D341Med (cell line): ENCODE measurements around the gene OTOA.
A peak's percentile ranks its signal among the peaks of the same experiment; 100 is the strongest.
"Not testable (repeated sequence)": the region's sequence is repeated elsewhere in the genome, so short reads cannot be mapped to it uniquely, and the experiment has no call there.

Source experiments
- DNase-seq: peaks from one replicate; pipeline ENCODE4 v3.0.0; 2012; ENCODE audit warnings: low spot score

Gene OTOA

GRCh38 chr16:21674456-21674855, 10.7 kb downstream of the OTOA start:
- not testable (repeated sequence) for DNase-seq

GRCh38 chr16:21680714-21681113, 16.9 kb downstream of the OTOA start:
- not testable (repeated sequence) for DNase-seq

GRCh38 chr16:21683184-21683583, 19.4 kb downstream of the OTOA start:
- no peak for DNase-seq

GRCh38 chr16:21684199-21684598, 20.4 kb downstream of the OTOA start:
- peak; percentile 50 for DNase-seq

- DNase-seq: no peak
Measured at GRCh38 chr16:21685034-21685455, 21.3 kb downstream of the OTOA start.

- DNase-seq: no peak
Measured at GRCh38 chr16:21689107-21689506, 25.3 kb downstream of the OTOA start.

GRCh38 chr16:21690967-21691366, 27.2 kb downstream of the OTOA start:
- not testable (repeated sequence) for DNase-seq

- no peak for DNase-seq
Measured at GRCh38 chr16:21694609-21695008, 30.8 kb downstream of the OTOA start.

- DNase-seq: no peak
Measured at GRCh38 chr16:21697032-21697431, 33.3 kb downstream of the OTOA start.

- DNase-seq: no peak
Measured at GRCh38 chr16:21698169-21699032, 34.6 kb downstream of the OTOA start.

- no peak for DNase-seq
Measured at GRCh38 chr16:21701271-21701670, 37.5 kb downstream of the OTOA start.

GRCh38 chr16:21702276-21702675, 38.5 kb downstream of the OTOA start:
- DNase-seq: no peak

- DNase-seq: no peak
Measured at GRCh38 chr16:21703156-21703555, 39.4 kb downstream of the OTOA start.

GRCh38 chr16:21703589-21704174, 39.9 kb downstream of the OTOA start:
- DNase-seq: no peak

GRCh38 chr16:21704266-21704665, 40.5 kb downstream of the OTOA start:
- no peak for DNase-seq

- DNase-seq: no peak
Measured at GRCh38 chr16:21704733-21705132, 41.0 kb downstream of the OTOA start.

- DNase-seq: peak; percentile 62
Measured at GRCh38 chr16:21708533-21709115, 44.9 kb downstream of the OTOA start.

- peak; percentile 78 for DNase-seq
Measured at GRCh38 chr16:21710938-21711337, 47.2 kb downstream of the OTOA start.

GRCh38 chr16:21713549-21714368, 50.0 kb downstream of the OTOA start:
- DNase-seq: no peak

GRCh38 chr16:21714369-21714618, 50.5 kb downstream of the OTOA start:
- DNase-seq: not testable (repeated sequence)

- DNase-seq: no peak
Measured at GRCh38 chr16:21717608-21718007, 53.8 kb downstream of the OTOA start.

- no peak for DNase-seq
Measured at GRCh38 chr16:21719283-21719682, 55.5 kb downstream of the OTOA start.

GRCh38 chr16:21720533-21720932, 56.8 kb downstream of the OTOA start:
- DNase-seq: no peak
